Measurements from ENCODE around the gene NES. TPM values are rescaled to one million over a fixed set of nuclear protein-coding genes. Genes with fewer than 3 reads are reported as not detected.

Gene NES
- total and polyA plus RNA-seq, 4 donors: 0.15 to 3.1 (median 1.9) TPM

DNA sequence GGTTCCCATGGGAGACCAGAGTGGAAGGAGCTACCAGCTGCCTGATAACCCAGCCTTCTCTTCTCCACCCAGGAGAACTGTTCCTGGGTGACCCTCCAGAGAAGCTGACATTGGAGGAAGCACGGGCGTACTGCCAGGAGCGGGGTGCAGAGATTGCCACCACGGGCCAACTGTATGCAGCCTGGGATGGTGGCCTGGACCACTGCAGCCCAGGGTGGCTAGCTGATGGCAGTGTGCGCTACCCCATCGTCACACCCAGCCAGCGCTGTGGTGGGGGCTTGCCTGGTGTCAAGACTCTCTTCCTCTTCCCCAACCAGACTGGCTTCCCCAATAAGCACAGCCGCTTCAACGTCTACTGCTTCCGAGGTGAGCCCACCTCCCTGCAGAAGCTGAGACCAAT is 28.7 kb downstream of the NES start:
- DNase-seq (ENCODE audit: low spot score): no peak
- H3K9me3 ChIP-seq (ENCODE audit: control insufficient read depth in 4 of 4, low read length in 3 of 4): no peaks in the 10 kb centered on the region
- H3K27me3 ChIP-seq (ENCODE audit: control insufficient read depth in 4 of 4, insufficient read depth in 4 of 4, low read length in 3 of 4): peaks cover 4 to 14% (median 8%) of the 10 kb centered on the region in 4 donors
- H3K9ac ChIP-seq (ENCODE audit: low read depth in 1 of 2, low read length in 2 of 2): no peak overlapping the region
- no peak overlapping the region for H3K4me3 ChIP-seq (ENCODE audit: low read depth in 1 of 3, low read length in 3 of 3)
- 75% methylated on average over 10 of the region's 10 CpGs for WGBS
- H3K27ac ChIP-seq (ENCODE audit: low read depth in 1 of 2, low read length in 2 of 2): no peak overlapping the region
- H3K36me3 ChIP-seq (ENCODE audit: control insufficient read depth in 4 of 4, insufficient read depth in 3 of 4, low read depth in 1 of 4, low read length in 3 of 4): no peaks in the 10 kb centered on the region
- H3K4me1 ChIP-seq (ENCODE audit: control insufficient read depth in 4 of 4, insufficient read depth in 4 of 4, low read length in 3 of 4): no peaks in the 10 kb centered on the region
- TF ChIP-seq EGR1 (IDR thresholded peaks at IDR 0.05; ENCODE audit: low read depth in 2 of 2) (no peak), SP1 (IDR thresholded peaks at IDR 0.05) (no peak), FOXA1 (IDR thresholded peaks at IDR 0.05) (no peak), HNF4G (IDR thresholded peaks at IDR 0.05) (no peak), JUND (IDR thresholded peaks at IDR 0.05) (no peak), TAF1 (conservative IDR thresholded peaks at IDR 0.05) (no peak), RAD21 (IDR thresholded peaks at IDR 0.05) (no peak), NR2F2 (IDR thresholded peaks at IDR 0.05) (no peak), RXRA (IDR thresholded peaks at IDR 0.05) (no peak), GABPA (IDR thresholded peaks at IDR 0.05 in 1 of 2, conservative IDR thresholded peaks at IDR 0.05 in 1 of 2) (no peak), FOXA2 (IDR thresholded peaks at IDR 0.05) (no peak), YY1 (IDR thresholded peaks at IDR 0.05) (no peak), HNF4A (conservative IDR thresholded peaks at IDR 0.05) (no peak)
- TF ChIP-seq, protein P1, sequence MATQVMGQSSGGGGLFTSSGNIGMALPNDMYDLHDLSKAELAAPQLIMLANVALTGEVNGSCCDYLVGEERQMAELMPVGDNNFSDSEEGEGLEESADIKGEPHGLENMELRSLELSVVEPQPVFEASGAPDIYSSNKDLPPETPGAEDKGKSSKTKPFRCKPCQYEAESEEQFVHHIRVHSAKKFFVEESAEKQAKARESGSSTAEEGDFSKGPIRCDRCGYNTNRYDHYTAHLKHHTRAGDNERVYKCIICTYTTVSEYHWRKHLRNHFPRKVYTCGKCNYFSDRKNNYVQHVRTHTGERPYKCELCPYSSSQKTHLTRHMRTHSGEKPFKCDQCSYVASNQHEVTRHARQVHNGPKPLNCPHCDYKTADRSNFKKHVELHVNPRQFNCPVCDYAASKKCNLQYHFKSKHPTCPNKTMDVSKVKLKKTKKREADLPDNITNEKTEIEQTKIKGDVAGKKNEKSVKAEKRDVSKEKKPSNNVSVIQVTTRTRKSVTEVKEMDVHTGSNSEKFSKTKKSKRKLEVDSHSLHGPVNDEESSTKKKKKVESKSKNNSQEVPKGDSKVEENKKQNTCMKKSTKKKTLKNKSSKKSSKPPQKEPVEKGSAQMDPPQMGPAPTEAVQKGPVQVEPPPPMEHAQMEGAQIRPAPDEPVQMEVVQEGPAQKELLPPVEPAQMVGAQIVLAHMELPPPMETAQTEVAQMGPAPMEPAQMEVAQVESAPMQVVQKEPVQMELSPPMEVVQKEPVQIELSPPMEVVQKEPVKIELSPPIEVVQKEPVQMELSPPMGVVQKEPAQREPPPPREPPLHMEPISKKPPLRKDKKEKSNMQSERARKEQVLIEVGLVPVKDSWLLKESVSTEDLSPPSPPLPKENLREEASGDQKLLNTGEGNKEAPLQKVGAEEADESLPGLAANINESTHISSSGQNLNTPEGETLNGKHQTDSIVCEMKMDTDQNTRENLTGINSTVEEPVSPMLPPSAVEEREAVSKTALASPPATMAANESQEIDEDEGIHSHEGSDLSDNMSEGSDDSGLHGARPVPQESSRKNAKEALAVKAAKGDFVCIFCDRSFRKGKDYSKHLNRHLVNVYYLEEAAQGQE (IDR thresholded peaks at IDR 0.05): no peak
- TF ChIP-seq, protein P2, sequence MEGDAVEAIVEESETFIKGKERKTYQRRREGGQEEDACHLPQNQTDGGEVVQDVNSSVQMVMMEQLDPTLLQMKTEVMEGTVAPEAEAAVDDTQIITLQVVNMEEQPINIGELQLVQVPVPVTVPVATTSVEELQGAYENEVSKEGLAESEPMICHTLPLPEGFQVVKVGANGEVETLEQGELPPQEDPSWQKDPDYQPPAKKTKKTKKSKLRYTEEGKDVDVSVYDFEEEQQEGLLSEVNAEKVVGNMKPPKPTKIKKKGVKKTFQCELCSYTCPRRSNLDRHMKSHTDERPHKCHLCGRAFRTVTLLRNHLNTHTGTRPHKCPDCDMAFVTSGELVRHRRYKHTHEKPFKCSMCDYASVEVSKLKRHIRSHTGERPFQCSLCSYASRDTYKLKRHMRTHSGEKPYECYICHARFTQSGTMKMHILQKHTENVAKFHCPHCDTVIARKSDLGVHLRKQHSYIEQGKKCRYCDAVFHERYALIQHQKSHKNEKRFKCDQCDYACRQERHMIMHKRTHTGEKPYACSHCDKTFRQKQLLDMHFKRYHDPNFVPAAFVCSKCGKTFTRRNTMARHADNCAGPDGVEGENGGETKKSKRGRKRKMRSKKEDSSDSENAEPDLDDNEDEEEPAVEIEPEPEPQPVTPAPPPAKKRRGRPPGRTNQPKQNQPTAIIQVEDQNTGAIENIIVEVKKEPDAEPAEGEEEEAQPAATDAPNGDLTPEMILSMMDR (IDR thresholded peaks at IDR 0.05; ENCODE audit: low read depth, low read length, missing input control): no peak
- TF ChIP-seq, protein P3, sequence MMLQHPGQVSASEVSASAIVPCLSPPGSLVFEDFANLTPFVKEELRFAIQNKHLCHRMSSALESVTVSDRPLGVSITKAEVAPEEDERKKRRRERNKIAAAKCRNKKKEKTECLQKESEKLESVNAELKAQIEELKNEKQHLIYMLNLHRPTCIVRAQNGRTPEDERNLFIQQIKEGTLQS (IDR thresholded peaks at IDR 0.05): no peak
- TF ChIP-seq, protein P4, sequence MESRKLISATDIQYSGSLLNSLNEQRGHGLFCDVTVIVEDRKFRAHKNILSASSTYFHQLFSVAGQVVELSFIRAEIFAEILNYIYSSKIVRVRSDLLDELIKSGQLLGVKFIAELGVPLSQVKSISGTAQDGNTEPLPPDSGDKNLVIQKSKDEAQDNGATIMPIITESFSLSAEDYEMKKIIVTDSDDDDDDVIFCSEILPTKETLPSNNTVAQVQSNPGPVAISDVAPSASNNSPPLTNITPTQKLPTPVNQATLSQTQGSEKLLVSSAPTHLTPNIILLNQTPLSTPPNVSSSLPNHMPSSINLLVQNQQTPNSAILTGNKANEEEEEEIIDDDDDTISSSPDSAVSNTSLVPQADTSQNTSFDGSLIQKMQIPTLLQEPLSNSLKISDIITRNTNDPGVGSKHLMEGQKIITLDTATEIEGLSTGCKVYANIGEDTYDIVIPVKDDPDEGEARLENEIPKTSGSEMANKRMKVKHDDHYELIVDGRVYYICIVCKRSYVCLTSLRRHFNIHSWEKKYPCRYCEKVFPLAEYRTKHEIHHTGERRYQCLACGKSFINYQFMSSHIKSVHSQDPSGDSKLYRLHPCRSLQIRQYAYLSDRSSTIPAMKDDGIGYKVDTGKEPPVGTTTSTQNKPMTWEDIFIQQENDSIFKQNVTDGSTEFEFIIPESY (IDR thresholded peaks at IDR 0.05): no peak
- TF ChIP-seq, protein P5, sequence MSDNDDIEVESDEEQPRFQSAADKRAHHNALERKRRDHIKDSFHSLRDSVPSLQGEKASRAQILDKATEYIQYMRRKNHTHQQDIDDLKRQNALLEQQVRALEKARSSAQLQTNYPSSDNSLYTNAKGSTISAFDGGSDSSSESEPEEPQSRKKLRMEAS (IDR thresholded peaks at IDR 0.05): no peak
